Muscle layer of duodenum (tissue), 2 donors: ENCODE data around the gene SUV39H2.
A peak's percentile ranks its signal among the peaks of the same experiment; 100 is the strongest.

Experiments
- H3K27ac ChIP-seq: one replicate; pipeline ENCODE4 v1.7.0; 2013; ENCODE audit warnings: mild to moderate bottlenecking, low read length
- H3K27me3 ChIP-seq: one replicate; pipeline ENCODE4 v1.7.0; 2013; ENCODE audit warnings: low read depth, mild to moderate bottlenecking, control low read depth, low read length
- H3K36me3 ChIP-seq, 2 donors: one replicate each; pipeline ENCODE4 v1.7.0; 2013; ENCODE audit warnings: low read length in 2 of 2, control low read depth in 1 of 2, mild to moderate bottlenecking in 1 of 2; ENCODE audit not compliant: insufficient read depth in 2 of 2, control insufficient read depth in 1 of 2
- H3K4me1 ChIP-seq, 2 donors: one replicate each; pipeline ENCODE4 v1.7.0; 2013; ENCODE audit warnings: low read length in 2 of 2, mild to moderate bottlenecking in 2 of 2, control low read depth in 1 of 2, moderate library complexity in 1 of 2; ENCODE audit not compliant: insufficient read depth in 2 of 2, control insufficient read depth in 1 of 2
- H3K4me3 ChIP-seq, 2 donors: one replicate each; pipeline ENCODE4 v1.7.0; 2013; ENCODE audit warnings: low read length in 2 of 2, low read depth in 1 of 2, mild to moderate bottlenecking in 1 of 2
- H3K9me3 ChIP-seq, 2 donors: one replicate each; pipeline ENCODE4 v1.7.0; 2013; ENCODE audit warnings: low read length in 2 of 2, control low read depth in 1 of 2, mild to moderate bottlenecking in 1 of 2; ENCODE audit not compliant: control insufficient read depth in 1 of 2
- donor health status: healthy.

Gene SUV39H2, protein sequence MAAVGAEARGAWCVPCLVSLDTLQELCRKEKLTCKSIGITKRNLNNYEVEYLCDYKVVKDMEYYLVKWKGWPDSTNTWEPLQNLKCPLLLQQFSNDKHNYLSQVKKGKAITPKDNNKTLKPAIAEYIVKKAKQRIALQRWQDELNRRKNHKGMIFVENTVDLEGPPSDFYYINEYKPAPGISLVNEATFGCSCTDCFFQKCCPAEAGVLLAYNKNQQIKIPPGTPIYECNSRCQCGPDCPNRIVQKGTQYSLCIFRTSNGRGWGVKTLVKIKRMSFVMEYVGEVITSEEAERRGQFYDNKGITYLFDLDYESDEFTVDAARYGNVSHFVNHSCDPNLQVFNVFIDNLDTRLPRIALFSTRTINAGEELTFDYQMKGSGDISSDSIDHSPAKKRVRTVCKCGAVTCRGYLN

DNA sequence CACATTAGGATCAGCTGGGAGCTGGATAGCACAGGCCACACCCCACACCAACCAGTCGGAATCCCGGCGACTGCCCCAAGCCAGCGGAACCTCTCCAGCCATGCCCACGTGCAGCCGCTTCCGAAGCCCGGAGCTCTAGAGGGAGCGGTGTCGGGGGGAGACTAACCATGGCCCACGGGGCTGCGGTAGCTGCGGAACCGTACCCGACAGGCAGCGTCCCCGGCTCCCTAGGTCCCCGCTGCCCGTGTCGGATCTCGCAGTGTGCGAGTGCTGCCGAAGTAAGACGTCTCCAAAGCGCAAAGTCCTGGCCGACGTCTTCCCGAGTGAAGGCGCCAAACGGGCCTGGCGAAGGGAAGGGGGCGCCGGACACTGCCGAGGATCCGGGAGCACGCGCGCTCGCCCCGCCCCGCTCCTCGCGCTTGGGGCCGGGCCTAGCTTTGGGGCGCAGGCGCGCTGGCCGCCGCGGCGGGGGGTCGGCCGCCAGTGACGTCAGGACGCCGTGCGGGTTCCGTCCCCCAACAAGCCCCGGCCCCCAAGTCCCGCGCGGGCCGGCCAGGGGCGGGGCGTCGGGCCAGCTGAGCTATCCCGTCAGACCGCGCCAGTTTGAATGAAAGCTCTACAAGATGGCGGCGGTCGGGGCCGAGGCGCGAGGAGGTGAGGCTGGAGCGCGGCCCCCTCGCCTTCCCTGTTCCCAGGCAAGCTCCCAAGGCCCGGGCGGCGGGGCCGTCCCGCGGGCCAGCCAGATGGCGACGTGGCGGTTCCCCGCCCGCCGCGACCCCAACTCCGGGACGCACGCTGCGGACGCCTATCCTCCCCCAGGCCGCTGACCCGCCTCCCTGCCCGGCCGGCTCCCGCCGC, at the start of gene SUV39H2:
Gene SUV39H2 (plus strand): TSS at position 601 of the 858 bp plus-strand sequence. CDS start 23 bp downstream, at position 624.
- peaks cover 7 to 22% of the 10 kb centered on the region in 2 donors for H3K4me1 ChIP-seq
- no peaks in the 10 kb centered on the region for H3K27me3 ChIP-seq
- peak within 1 kb of the TSS; percentile 83 to 98 for H3K4me3 ChIP-seq
- peaks cover 0 to 7% of the 10 kb centered on the region in 2 donors for H3K36me3 ChIP-seq
- H3K27ac ChIP-seq = peak within 1 kb of the TSS; percentile 83
- no peaks in the 10 kb centered on the region for H3K9me3 ChIP-seq

DNA sequence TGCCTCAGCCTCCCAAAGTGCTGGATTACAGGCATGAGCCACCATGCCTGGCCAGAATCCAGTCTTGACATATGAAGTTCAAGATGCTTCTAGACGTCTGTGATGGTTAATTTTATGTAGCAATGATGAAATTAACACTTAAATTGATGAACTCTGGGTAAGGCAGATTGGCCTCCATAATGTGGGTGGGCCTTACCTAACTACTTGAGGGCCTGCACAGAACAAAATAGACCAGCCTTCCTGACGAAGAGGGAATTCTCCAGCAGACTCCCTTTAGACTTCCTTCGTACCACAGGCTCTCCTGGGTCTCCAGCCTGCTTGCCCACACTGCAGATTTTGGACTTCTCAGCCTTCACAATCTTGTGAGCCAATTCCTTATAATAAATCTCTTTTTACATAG, 45.6 kb upstream of the SUV39H2 start:
- Histone ChIP-seq H3K4me3 (no peak overlapping the region), H3K4me1 (peaks cover 0 to 4% of the 10 kb centered on the region in 2 donors), H3K36me3 (no peaks in the 10 kb centered on the region), H3K27ac (no peak overlapping the region), H3K9me3 (no peaks in the 10 kb centered on the region), H3K27me3 (no peaks in the 10 kb centered on the region)

DNA sequence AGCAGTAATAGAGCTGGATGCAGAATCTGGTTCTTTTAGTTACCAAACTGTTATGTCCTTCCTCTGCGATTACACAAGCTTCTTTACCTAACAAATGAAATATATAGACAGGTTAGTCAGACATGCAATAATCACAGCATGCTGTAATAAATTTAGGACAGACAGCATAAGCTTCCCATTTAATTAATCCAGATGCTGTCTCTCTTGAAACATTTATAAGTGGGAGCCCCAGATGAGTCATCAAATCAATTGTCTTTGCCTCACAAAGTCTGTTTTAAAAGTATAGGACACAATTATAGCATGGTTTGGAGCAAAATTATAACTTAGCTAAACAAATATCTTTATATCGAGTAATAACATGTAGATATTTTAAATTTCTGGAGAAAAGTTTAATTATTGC, 42.5 kb upstream of the SUV39H2 start:
- Histone ChIP-seq H3K4me3 (no peak overlapping the region), H3K36me3 (peaks cover 0 to 14% of the 10 kb centered on the region in 2 donors), H3K27me3 (no peaks in the 10 kb centered on the region), H3K27ac (no peak overlapping the region), H3K4me1 (peaks cover 0 to 14% of the 10 kb centered on the region in 2 donors), H3K9me3 (no peaks in the 10 kb centered on the region)

DNA sequence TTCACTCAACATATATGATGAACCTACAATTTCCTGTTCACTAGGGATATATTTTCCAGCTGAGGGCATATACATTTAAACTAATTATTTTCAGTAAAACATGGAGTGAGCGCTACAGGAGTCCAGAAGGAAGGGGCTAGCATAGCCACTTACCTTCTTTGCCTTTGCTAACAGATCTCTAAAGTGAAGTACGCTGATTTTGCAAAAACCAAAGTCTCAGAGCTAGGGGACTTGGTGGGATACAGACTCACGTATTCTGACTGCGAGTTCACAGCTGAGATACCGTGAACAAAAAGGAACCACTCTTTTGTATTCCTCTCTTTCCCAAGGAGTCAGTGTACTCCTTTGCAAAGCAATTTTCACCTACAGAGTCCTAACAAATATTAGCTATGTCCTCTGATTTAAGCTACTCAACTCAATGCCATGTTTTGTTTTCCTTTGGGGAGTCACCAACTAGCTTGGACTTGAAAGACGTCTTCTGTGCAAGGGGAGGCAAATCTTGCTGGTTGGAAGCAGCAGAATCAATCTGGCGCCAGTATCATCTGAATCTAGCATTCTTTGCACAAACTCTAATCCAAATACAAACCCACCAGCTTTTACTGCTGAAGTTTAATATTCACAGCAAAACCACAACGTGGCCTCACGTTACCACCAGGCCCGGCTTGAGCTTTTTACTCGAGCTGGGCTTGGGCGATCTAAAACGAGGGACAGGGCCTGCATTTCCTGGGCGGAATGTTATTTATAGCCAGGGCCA, 41.5 kb upstream of the SUV39H2 start:
- Histone ChIP-seq H3K27me3 (no peaks in the 10 kb centered on the region), H3K36me3 (peaks cover 9 to 22% of the 10 kb centered on the region in 2 donors), H3K27ac (peak overlapping the region; percentile 91), H3K9me3 (no peaks in the 10 kb centered on the region), H3K4me3 (peak overlapping the region; percentile 70 to 96), H3K4me1 (peaks cover 0 to 14% of the 10 kb centered on the region in 2 donors)

DNA sequence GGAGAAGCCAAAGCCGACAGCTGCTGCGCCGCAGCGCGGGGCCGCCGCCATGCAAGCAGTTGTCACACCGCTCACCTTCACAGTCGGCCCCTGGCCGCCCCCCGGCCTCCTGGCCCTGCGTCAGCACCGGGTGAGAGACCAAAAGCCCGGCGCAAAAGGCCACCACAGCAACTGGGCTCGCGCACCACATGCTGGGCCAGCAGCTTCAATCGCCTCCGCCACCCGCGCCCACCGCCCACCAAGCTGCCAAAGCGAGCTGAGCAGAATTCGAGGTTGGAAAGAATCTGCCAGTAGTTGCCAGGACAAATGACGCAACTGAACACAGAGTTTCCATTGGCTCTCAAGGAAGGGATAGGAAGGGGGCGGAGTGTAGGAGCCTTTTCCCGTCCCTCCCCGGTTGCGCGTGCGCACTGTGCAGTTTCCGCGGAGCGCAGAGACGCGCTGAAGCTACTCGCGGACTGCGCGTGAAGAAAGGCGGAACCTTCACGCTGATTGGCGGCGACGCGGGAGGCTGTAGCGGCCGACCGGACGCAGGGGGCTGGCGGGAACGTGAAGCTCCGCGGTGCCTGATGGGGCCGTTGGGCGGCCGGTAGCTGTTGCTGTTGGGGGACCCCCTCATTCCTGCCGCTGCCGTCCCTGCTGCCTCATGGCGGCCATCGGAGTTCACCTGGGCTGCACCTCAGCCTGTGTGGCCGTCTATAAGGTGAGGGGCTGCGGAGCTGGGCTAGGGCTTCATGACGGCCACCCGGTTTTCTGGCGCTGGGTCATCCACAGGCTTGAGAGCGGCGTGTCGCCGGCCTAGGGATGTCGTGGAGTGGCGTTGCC, 40.7 kb upstream of the SUV39H2 start, which contains the start of the genes CDNF, HSPA14 and MSANTD7:
Gene CDNF (minus strand): TSS at position 281 of the 825 bp plus-strand sequence. CDS start 91 bp downstream, at position 190.
Gene HSPA14 (plus strand): TSS at position 550 of the 825 bp plus-strand sequence. CDS start 97 bp downstream, at position 647.
Gene MSANTD7 (plus strand): TSS at position 550 of the 825 bp plus-strand sequence. CDS start 3,979 bp downstream, outside the sequence.
- Histone ChIP-seq H3K36me3 (peaks cover 17 to 30% of the 10 kb centered on the region in 2 donors), H3K27me3 (no peaks in the 10 kb centered on the region), H3K4me1 (peaks cover 0 to 14% of the 10 kb centered on the region in 2 donors), H3K27ac (peak within 1 kb of the TSS; percentile 91), H3K4me3 (peak within 1 kb of the TSS; percentile 70 to 96), H3K9me3 (no peaks in the 10 kb centered on the region)

DNA sequence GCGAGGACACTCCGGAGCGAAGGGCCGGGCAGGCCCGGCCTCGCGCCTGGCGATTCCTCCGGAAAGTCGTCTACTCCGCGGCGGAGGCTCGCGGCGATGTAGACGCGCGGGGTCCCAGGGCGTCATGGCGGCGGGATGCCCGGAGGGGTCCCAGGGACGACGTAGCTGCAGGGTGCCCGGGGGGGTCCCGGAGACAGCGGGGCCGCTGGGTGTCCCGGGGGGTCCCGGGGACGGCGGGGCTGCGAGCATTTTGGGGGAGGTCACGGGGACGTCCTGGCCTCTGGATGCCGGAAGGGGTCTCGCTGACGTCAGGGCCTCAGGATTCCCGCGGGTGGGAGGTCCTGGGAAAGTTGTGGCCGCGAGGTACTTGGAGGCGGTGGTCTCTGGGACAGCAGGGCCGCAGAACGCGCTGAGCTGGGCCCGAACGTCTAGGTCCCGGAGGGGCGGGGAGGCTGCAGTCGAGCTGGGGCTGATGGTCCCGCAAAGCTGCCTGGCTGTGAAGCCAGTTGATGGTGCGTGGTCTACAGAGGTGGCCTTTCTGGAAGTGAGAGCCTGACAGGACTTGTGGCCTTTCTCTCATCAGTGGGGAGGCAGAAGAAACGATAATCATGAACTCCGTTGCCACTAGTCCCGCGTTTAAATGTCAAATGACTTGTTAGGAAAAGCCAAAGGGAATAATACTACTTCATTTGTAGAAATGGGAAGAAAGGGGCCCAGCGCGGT, 39.9 kb upstream of the SUV39H2 start:
- H3K27ac ChIP-seq = peak overlapping the region; percentile 87
- H3K36me3 ChIP-seq = peaks cover 25 to 38% of the 10 kb centered on the region in 2 donors
- no peaks in the 10 kb centered on the region for H3K27me3 ChIP-seq

DNA sequence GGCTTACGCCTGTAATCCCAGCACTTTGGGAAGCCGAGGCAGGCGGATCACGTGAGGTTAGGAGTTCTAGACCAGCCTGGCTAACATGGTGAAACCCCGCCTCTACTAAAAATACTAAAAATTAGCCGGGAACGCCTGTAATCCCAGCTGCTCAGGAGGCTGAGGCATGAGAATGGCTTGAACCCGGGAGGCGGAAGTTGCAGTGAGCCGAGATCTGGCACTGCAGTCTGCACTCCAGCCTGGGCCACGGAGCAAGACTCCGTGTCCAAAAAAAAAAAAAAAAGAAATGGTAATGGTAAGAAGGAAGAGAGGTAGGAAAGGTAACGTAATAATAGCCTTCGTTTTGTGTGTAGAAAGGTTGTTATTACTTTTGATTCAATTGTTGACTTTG, 39.4 kb upstream of the SUV39H2 start:
- peaks cover 30 to 42% of the 10 kb centered on the region in 2 donors for H3K36me3 ChIP-seq
- H3K4me3 ChIP-seq = peak overlapping the region; percentile 70 to 96
- H3K9me3 ChIP-seq = no peaks in the 10 kb centered on the region
- peak overlapping the region; percentile 87 for H3K27ac ChIP-seq
- peaks cover 0 to 14% of the 10 kb centered on the region in 2 donors for H3K4me1 ChIP-seq
- H3K27me3 ChIP-seq = no peaks in the 10 kb centered on the region

More for the DNA sequence above, 39.9 kb upstream of the SUV39H2 start:
- Histone ChIP-seq H3K4me1 (peaks cover 0 to 14% of the 10 kb centered on the region in 2 donors), H3K9me3 (no peaks in the 10 kb centered on the region), H3K4me3 (peak overlapping the region; percentile 70 to 96)

DNA sequence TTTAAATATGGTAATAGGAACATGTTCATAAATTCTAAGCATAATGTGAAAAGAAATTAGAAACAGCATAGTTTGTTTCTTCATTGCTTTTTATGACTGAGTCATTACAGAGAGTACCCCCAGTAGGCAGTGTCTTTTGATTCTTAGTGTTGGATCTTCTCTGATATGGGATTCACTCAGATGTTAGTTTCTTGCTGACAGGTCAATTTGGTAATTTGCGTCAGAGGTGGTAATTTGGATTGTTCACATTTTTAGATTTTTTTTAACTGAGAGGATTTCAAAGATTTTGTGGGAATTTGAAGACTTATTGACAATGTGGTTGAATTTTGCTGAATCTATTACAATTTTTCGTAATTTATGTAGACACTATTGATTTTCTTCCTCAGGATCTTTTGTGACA, 38.5 kb upstream of the SUV39H2 start:
- H3K36me3 ChIP-seq = peaks cover 37 to 42% of the 10 kb centered on the region in 2 donors
- H3K27me3 ChIP-seq = no peaks in the 10 kb centered on the region

DNA sequence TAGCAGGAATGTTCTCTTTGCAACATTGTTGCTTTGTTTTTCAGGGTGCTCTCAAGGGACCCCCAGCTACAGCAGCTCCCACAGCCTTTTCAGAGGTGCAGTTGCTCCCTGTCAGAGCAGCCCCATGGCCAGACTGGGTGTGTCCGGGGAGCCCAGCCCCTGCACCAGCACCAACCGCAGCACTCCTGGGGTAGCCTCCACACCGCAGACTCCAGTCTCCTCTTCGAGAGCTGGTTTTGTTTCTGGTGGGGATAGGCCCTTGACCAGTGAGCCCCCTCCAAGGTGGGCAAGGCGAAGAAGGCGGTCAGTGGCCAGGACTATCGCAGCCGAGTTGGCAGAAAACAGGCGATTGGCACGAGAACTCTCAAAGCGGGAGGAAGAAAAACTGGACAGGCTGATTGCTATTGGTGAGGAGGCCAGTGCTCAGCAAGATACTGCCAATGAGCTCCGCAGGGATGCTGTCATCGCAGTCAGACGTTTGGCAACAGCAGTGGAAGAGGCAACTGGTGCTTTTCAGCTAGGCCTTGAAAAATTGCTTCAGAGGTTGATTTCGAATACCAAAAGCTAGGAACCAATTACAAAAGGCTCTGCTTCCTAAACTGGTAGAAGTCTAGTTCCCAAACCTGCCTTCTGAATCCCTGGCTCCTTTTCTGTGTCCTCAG, 35.2 kb upstream of the SUV39H2 start:
- Histone ChIP-seq H3K4me1 (peaks cover 0 to 10% of the 10 kb centered on the region in 2 donors), H3K9me3 (no peaks in the 10 kb centered on the region), H3K36me3 (peaks cover 37 to 39% of the 10 kb centered on the region in 2 donors), H3K27me3 (no peaks in the 10 kb centered on the region), H3K4me3 (no peak overlapping the region), H3K27ac (no peak overlapping the region)

More for the DNA sequence above, 38.5 kb upstream of the SUV39H2 start:
- peaks cover 0 to 14% of the 10 kb centered on the region in 2 donors for H3K4me1 ChIP-seq
- H3K9me3 ChIP-seq = no peaks in the 10 kb centered on the region
- no peak overlapping the region for H3K27ac ChIP-seq
- H3K4me3 ChIP-seq = no peak overlapping the region
